ENCODE data around the gene ADNP2.

- TF ChIP-seq POLR2AphosphoS5 (IDR thresholded peaks at IDR 0.05) (no peak), POLR2A (IDR thresholded peaks at IDR 0.05; ENCODE audit: low read depth) (no peak), CTCF (IDR thresholded peaks at IDR 0.05) (no peak), EP300 (IDR thresholded peaks at IDR 0.05) (no peak)
These were observed 41.7 kb upstream of the ADNP2 start for GRCh38 chr18:80067321-80067720.

Measured in esophagus muscularis mucosa (tissue), 4 donors.